Endothelial cell (in vitro differentiated cells): ENCODE measurements around the gene ATPAF2. TPM values are rescaled to one million over a fixed set of nuclear protein-coding genes. Genes with fewer than 3 reads are reported as not detected.

Experiments
- DNase-seq: peaks from one replicate; pipeline ENCODE4 v3.0.0; 2021; ENCODE audit warnings: low spot score
- H3K27ac Mint-ChIP-seq: one replicate; pipeline ENCODE4 v1.8.0; 2021; ENCODE audit warnings: mixed read lengths, inconsistent platforms; ENCODE audit not compliant: unreplicated experiment
- H3K27me3 Mint-ChIP-seq: one replicate; pipeline ENCODE4 v1.8.0; 2021; ENCODE audit warnings: mild to moderate bottlenecking, moderate library complexity, mixed read lengths, inconsistent platforms; ENCODE audit not compliant: unreplicated experiment
- H3K36me3 Mint-ChIP-seq: one replicate; pipeline ENCODE4 v1.8.0; 2021; ENCODE audit warnings: mild to moderate bottlenecking, low read depth, mixed read lengths, inconsistent platforms; ENCODE audit not compliant: unreplicated experiment
- H3K4me1 Mint-ChIP-seq: one replicate; pipeline ENCODE4 v1.8.0; 2021; ENCODE audit warnings: mild to moderate bottlenecking, mixed read lengths, inconsistent platforms; ENCODE audit not compliant: unreplicated experiment
- H3K4me3 Mint-ChIP-seq: one replicate; pipeline ENCODE4 v1.8.0; 2021; ENCODE audit warnings: mild to moderate bottlenecking, mixed read lengths, inconsistent platforms; ENCODE audit not compliant: unreplicated experiment
- H3K9me3 Mint-ChIP-seq: one replicate; pipeline ENCODE4 v1.8.0; 2021; ENCODE audit warnings: mixed read lengths, inconsistent platforms; ENCODE audit not compliant: unreplicated experiment
- total RNA-seq: library from RNA; stranded (reverse); fragmentation: NEBNext Ultra II Directional; extraction: Animal tissue kit (Norgen Biotek cat#: 25700); gene quantifications from one replicate; pipeline ENCODE4 v1.2.1, GENCODE V29; 2021; ENCODE audit not compliant: unreplicated experiment
- TF ChIP-seq, protein P1 (sequence below): fragments of 200-600 bp; sonication (generic); IDR thresholded peaks from one replicate; pipeline ENCODE4 v1.5.0; 2021; ENCODE audit warnings: antibody characterized with exemption; ENCODE audit not compliant: unreplicated experiment

The ATPAF2 gene
- total RNA-seq, 1 donor from 2014 or later = 24.7 TPM

DNA sequence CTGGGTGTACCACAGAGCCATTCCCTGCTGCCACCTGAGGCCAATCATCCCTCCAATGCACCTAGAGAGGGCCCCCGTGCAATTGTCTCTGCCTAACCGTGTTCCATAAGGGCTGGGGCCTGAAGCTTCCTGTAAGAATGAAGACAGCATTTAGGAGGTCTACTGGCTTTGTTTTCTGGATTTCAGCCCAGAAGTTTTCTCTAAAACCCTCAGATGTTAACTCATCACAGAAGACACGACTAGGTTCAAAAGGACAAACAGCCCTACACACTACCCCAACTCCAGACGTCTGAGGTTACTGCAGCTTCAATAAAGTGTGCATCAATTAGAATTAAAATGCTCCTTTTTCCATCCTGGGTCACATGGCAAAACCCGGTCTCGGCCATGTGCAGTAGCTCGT, 38.0 kb upstream of the ATPAF2 start:
- Mint-ChIP-seq H3K27ac (no peak overlapping the region), H3K4me3 (no peak overlapping the region), H3K9me3 (no peaks in the 10 kb centered on the region), H3K27me3 (peaks cover 3% of the 10 kb centered on the region), H3K36me3 (no peaks in the 10 kb centered on the region), H3K4me1 (no peaks in the 10 kb centered on the region)
- no peak for DNase-seq
- TF ChIP-seq, protein P1, sequence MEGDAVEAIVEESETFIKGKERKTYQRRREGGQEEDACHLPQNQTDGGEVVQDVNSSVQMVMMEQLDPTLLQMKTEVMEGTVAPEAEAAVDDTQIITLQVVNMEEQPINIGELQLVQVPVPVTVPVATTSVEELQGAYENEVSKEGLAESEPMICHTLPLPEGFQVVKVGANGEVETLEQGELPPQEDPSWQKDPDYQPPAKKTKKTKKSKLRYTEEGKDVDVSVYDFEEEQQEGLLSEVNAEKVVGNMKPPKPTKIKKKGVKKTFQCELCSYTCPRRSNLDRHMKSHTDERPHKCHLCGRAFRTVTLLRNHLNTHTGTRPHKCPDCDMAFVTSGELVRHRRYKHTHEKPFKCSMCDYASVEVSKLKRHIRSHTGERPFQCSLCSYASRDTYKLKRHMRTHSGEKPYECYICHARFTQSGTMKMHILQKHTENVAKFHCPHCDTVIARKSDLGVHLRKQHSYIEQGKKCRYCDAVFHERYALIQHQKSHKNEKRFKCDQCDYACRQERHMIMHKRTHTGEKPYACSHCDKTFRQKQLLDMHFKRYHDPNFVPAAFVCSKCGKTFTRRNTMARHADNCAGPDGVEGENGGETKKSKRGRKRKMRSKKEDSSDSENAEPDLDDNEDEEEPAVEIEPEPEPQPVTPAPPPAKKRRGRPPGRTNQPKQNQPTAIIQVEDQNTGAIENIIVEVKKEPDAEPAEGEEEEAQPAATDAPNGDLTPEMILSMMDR = no peak

DNA sequence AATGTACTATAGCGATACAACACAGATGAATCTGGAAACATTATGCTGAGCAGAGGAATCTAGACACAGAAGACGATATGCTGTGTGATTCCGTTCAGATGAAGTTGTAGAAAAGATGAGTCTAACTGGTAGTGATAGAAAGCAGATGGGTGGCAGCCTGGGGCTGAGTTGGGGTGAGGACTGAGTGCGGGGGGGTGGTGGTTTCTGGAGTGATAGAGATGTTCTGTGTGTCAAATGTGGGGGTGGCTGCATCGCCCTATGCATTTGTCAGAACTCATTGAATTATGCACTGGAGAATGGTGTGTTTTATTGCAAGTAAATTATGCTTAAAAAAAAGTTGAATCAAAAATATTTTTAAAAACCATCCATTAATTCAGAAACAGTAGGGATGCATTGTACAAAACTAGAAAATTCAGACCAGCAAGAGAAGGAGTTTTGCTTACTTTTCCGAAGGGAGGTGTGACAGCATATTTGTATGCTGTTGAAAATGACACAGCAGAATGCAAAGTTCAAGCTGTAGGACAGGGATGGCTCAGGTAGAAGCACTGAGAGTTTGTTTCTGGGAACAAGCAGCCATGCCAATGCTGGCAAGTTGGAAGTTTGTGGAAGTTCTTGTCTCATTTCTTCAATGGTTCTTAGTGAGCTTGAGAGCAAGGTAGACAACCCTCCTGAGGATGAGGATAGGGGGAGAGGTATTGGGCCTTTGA, 35.8 kb upstream of the ATPAF2 start:
- H3K36me3 Mint-ChIP-seq = no peaks in the 10 kb centered on the region
- H3K27ac Mint-ChIP-seq = no peak overlapping the region
- no peak for DNase-seq
- H3K27me3 Mint-ChIP-seq = peaks cover 3% of the 10 kb centered on the region
- no peaks in the 10 kb centered on the region for H3K9me3 Mint-ChIP-seq
- no peak overlapping the region for H3K4me3 Mint-ChIP-seq
- TF ChIP-seq, protein P1 = no peak
- peaks cover 4% of the 10 kb centered on the region for H3K4me1 Mint-ChIP-seq

GRCh38 chr17:18071751-18072150, 32.8 kb upstream of the ATPAF2 start:
- Mint-ChIP-seq H3K27ac (no peak overlapping the region), H3K4me1 (peaks cover 16% of the 10 kb centered on the region), H3K4me3 (no peak overlapping the region), H3K9me3 (no peaks in the 10 kb centered on the region), H3K36me3 (no peaks in the 10 kb centered on the region), H3K27me3 (peaks cover 1% of the 10 kb centered on the region)
- TF ChIP-seq, protein P1 = no peak
- no peak for DNase-seq

GRCh38 chr17:18070861-18071340, 31.9 kb upstream of the ATPAF2 start:
- no peak overlapping the region for H3K27ac Mint-ChIP-seq
- peaks cover 16% of the 10 kb centered on the region for H3K4me1 Mint-ChIP-seq
- TF ChIP-seq, protein P1 = no peak
- no peak overlapping the region for H3K4me3 Mint-ChIP-seq
- no peak for DNase-seq
- no peaks in the 10 kb centered on the region for H3K36me3 Mint-ChIP-seq
- no peaks in the 10 kb centered on the region for H3K9me3 Mint-ChIP-seq
- peaks cover 1% of the 10 kb centered on the region for H3K27me3 Mint-ChIP-seq

GRCh38 chr17:18069101-18069500, 30.1 kb upstream of the ATPAF2 start:
- no peak for DNase-seq

More at GRCh38 chr17:18069101-18069500, 30.1 kb upstream of the ATPAF2 start:
- TF ChIP-seq, protein P1 = no peak
- peaks cover 6% of the 10 kb centered on the region for H3K36me3 Mint-ChIP-seq
- no peak overlapping the region for H3K4me3 Mint-ChIP-seq
- no peak overlapping the region for H3K27ac Mint-ChIP-seq
- H3K27me3 Mint-ChIP-seq = no peaks in the 10 kb centered on the region
- peaks cover 16% of the 10 kb centered on the region for H3K4me1 Mint-ChIP-seq
- H3K9me3 Mint-ChIP-seq = no peaks in the 10 kb centered on the region
